ENCODE results near the gene SRGAP2C.
"Not testable (repeated sequence)": the region's sequence is repeated elsewhere in the genome, so short reads cannot be mapped to it uniquely, and the experiment has no call there.

- TF ChIP-seq POLR2A, POLR2AphosphoS5 (IDR thresholded peaks at IDR 0.05; ENCODE audit: low read depth, low read length): not testable (repeated sequence)
These were observed 207.4 kb downstream of the SRGAP2C start for GRCh38 chr1:121392130-121392529.
